ENCODE results near the gene PAPLN.

The PAPLN gene

DNA sequence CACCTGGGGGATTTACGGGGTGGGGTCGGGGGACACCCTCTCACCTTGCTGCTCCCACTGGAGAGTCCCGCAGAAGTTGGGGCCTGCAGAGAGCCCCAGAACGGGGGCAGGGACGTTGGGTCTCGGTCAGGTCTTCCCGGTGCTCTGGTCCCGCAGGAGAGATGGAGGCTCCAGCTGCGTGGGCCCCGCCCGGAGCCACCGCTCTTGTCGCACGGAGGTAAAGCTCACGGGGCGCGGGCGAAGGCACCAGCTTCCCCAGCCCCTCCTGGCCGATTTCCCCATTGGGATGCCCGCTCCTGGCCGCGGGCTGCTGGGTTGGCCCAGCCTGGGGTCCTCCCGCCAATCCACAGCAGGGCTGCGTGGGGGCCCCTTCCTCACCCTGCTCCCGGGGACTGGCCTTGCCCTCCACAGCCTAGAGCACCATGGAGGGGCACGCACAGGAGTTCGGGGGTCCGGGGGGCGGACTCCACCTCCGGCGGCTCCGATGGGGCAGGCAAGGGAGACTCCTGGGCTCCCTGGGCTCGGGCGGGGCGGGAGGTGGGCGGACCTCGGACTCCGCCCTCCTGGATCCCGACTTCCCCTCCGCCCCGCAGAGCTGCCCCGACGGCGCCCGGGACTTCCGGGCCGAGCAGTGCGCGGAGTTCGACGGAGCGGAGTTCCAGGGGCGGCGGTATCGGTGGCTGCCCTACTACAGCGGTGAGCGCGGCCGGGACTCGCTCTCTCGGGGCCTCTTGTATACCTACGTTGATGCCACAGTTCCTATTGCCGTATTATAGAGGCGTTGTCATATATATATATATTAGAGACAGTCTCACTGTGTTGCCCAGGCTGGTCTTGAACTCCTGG, 8.4 kb downstream of the PAPLN start:
- DNase-seq (ENCODE audit: low read depth) = peak; percentile 68

- DNase-seq (ENCODE audit: low read depth) = no peak
These were observed 9.3 kb downstream of the PAPLN start for GRCh38 chr14:73246387-73247150.

GRCh38 chr14:73248108-73248868, 11.0 kb downstream of the PAPLN start:
- peak; percentile 63 for DNase-seq (ENCODE audit: low read depth)

GRCh38 chr14:73249108-73249507, 11.8 kb downstream of the PAPLN start:
- no peak for DNase-seq (ENCODE audit: low read depth)

- no peak for DNase-seq (ENCODE audit: low read depth)
These were observed 12.4 kb downstream of the PAPLN start for GRCh38 chr14:73249564-73250316.

- no peak for DNase-seq (ENCODE audit: low read depth)
These were observed 13.0 kb downstream of the PAPLN start for GRCh38 chr14:73250317-73250713.

- no peak for DNase-seq (ENCODE audit: low read depth)
These were observed 13.6 kb downstream of the PAPLN start for GRCh38 chr14:73250781-73251500.

DNA sequence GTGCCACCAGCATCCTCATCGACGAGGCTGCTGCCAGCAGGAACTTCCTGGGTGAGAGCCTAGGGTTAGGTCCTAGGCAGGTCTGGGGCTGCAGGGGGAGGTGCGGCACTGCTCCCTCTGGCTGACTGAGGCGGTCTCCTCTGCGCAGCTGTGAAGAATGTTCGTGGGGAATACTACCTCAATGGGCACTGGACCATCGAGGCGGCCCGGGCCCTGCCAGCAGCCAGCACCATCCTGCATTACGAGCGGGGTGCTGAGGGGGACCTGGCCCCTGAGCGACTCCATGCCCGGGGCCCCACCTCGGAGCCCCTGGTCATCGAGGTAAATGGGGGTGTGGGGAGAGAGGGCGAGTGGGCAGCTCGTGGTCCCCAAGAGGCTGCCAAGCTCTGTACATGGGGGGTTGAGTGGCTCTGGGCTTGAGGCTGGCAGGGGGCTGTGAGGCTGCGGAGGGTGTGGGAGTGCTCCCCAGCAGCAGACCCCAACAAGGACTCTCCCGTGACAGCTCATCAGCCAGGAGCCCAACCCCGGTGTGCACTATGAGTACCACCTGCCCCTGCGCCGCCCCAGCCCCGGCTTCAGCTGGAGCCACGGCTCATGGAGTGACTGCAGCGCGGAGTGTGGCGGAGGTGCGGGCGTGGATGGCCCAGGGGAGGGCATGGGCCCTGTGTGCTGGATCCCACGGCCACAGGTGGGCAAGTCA, 14.4 kb downstream of the PAPLN start:
- no peak for DNase-seq (ENCODE audit: low read depth)

DNA sequence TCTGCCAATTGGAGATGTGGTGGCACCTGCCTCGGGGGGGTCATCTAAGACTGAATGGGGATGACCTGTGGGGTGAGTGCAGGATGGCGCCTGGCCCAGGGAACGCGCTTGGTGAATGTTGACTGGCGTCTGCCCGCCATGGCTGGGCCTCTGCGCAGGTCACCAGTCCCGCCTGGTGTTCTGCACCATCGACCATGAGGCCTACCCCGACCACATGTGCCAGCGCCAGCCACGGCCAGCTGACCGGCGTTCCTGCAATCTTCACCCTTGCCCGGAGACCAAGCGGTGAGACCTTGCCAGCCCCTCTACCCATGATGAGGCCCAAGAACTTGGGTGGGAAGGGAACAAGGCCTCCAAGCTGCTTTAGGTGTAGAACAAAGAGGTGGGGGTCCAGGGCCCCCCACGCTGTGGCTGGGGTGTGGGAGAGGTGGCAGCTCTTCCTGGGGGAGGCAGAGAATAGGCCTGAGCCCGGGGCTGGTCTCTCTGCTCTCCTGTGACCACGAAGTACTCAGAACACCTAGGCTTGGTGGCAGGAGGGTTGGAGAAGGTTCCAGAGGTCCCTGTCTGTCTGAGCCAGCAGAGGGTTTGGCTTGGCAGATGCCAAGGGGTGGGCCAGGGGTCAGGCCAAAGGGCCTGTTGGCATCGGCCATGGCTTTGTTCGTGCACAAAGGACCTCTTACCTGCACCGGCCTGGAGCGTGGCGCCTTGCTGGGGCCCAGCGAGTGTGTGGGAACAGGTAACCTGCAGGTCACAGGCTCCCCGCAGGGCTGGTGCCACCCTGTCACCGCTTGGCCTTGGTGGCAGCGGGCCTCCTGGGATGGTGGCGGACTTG, 15.4 kb downstream of the PAPLN start:
- no peak for DNase-seq (ENCODE audit: low read depth)

DNA sequence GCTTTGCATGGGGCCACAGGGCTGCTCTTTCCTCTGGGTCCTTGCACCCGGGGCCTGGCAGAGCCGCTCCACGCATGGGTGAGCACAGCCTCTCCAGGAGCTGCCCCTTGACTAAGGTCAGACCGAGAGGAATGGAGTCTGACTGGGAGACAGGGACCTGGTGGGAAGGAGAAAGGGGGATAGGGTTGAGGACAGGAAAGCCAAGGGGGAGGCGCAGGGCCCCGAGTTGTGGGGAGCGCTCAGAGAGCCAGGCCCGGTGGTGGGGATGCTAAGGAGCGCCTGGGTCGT, 16.0 kb downstream of the PAPLN start:
- no peak for DNase-seq (ENCODE audit: low read depth)

DNA sequence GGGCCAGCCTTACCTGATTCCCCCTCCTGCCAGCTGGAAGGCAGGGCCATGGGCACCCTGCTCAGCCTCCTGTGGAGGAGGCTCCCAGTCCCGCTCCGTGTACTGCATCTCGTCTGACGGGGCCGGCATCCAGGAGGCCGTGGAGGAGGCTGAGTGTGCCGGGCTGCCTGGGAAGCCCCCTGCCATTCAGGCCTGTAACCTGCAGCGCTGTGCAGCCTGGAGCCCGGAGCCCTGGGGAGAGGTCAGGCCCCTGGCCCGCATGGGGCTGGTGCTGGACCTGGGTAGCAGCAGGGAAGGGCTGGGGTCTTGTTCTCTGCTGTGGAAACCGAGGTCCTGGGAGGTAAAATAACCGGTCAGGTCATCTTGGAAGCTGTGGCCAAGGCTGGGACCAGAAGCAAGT, 16.4 kb downstream of the PAPLN start:
- no peak for DNase-seq (ENCODE audit: low read depth)

DNA sequence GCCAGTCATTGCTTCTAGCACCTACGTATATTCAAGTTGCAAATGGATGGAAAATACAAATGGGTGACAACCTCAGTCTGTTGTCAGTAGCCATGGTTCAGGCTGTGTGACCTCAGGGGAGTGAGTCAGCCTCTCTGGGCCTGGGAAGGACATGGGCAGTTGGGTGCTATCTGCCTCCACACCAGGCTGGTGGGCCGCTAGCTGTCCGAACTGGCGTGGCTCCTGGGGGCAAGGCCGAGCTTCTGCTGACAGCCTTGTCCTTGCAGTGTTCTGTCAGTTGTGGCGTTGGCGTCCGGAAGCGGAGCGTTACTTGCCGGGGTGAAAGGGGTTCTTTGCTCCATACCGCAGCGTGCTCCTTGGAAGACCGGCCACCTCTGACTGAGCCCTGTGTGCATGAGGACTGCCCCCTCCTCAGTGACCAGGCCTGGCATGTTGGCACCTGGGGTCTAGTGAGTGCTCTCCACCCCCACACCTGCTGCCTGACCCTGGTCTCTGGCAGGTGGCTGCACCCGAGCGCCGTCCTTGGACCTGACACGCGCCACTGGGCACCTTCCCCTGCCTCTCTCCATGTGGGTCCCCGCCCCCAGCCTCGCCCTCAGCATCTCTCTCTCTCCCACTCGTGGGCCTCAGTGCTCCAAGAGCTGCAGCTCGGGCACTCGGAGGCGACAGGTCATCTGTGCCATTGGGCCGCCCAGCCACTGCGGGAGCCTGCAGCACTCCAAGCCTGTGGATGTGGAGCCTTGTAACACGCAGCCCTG, 17.1 kb downstream of the PAPLN start:
- no peak for DNase-seq (ENCODE audit: low read depth)

- no peak for DNase-seq (ENCODE audit: low read depth)
These were observed 17.7 kb downstream of the PAPLN start for GRCh38 chr14:73255005-73255400.

GRCh38 chr14:73255693-73256225, 18.5 kb downstream of the PAPLN start:
- DNase-seq (ENCODE audit: low read depth) = no peak

GRCh38 chr14:73258076-73258475, 20.8 kb downstream of the PAPLN start:
- peak; percentile 53 for DNase-seq (ENCODE audit: low read depth)

DNA sequence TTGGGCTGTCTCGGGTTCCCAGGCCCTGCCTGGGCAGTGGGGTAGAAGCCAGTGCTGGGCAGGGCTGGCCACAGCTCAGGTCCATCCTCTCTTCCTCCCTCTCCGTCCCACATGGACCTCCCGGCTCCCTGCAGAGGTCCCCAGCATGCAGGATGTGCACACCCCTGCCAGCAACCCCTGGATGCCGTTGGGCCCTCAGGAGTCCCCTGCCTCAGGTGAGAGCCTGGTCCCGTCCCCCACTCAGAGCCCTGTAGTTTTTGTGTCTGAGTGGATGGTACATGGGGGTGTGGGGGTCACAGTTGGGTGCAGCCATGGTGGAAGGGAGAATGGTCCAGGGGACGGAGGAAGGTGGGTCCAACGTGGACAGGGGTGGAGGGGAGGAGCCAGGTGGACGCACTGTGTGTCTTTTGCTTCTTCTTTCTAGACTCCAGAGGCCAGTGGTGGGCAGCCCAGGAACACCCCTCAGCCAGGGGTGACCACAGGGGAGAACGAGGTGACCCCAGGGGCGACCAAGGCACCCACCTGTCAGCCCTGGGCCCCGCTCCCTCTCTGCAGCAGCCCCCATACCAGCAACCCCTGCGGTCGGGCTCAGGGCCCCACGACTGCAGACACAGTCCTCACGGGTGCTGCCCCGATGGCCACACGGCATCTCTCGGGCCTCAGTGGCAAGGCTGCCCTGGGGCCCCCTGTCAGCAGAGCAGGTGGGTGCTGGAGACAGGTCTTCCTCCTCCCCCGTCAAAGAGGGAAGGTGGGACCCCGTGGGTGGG, 21.7 kb downstream of the PAPLN start:
- DNase-seq (ENCODE audit: low read depth) = no peak

DNA sequence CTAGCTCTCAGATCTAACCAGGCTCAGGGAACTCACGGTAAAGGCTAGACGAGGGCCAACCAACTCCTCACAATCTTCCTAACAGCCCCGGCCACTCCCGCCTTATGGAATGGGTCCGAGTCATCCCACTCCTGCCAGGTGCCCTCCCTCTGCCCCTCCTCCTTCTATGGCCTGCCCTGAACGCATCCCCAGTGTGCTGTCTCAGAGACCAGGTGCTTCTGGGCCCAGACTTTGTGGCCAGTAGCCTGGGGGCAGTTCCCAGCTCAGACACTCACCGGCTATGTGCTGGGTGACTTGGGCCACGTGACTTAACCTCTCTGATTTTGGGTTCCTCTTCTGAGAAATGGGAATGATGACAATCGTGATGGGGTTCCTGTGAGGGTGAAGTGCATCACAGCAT, 22.5 kb downstream of the PAPLN start:
- no peak for DNase-seq (ENCODE audit: low read depth)

DNA sequence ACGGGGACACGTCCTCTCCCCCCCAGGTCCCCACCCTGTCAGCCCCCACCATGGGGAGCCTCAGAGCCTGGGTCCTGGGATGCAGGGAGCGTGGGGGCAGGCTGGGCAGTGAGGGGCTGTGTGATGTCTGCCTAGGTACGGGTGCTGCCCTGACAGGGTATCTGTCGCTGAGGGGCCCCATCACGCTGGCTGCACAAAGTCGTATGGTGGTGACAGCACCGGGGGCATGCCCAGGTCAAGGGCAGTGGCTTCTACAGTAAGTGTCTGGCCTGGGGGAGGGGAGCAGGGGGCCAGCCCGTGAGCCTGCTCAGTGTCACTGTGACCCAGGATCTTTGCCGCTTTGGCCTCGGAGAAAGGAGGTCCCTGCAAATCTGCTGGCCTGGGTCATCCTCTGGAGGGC, 23.3 kb downstream of the PAPLN start:
- no peak for DNase-seq (ENCODE audit: low read depth)
